ENCODE measurements around the gene ASTN2. TPM values are rescaled to one million over a fixed set of nuclear protein-coding genes. Genes with fewer than 3 reads are reported as not detected.

ASTN2 gene
- total RNA-seq, 1 donor from 2014 or later = 10.0 TPM

- H3K4me1 Mint-ChIP-seq (ENCODE audit: unreplicated experiment) = no peaks in the 10 kb centered on the region
- H3K4me3 Mint-ChIP-seq (ENCODE audit: unreplicated experiment) = no peak overlapping the region
- H3K27me3 Mint-ChIP-seq (ENCODE audit: unreplicated experiment) = no peaks in the 10 kb centered on the region
- TF ChIP-seq CTCF (IDR thresholded peaks at IDR 0.05; ENCODE audit: unreplicated experiment) = no peak
- H3K36me3 Mint-ChIP-seq (ENCODE audit: low read depth, unreplicated experiment) = no peaks in the 10 kb centered on the region
- H3K9me3 Mint-ChIP-seq (ENCODE audit: unreplicated experiment) = no peaks in the 10 kb centered on the region
- no peak overlapping the region for H3K27ac Mint-ChIP-seq (ENCODE audit: unreplicated experiment)
- DNase-seq (ENCODE audit: low spot score) = no peak
These were observed 300.1 kb downstream of the ASTN2 start for GRCh38 chr9:117114768-117115167.

GRCh38 chr9:117104716-117105495 lies 310.0 kb downstream of the ASTN2 start:
- TF ChIP-seq CTCF (IDR thresholded peaks at IDR 0.05; ENCODE audit: unreplicated experiment) = no peak
- DNase-seq (ENCODE audit: low spot score) = no peak
- H3K4me1 Mint-ChIP-seq (ENCODE audit: unreplicated experiment) = peaks cover 9% of the 10 kb centered on the region
- no peak overlapping the region for H3K4me3 Mint-ChIP-seq (ENCODE audit: unreplicated experiment)
- H3K36me3 Mint-ChIP-seq (ENCODE audit: low read depth, unreplicated experiment) = no peaks in the 10 kb centered on the region
- no peak overlapping the region for H3K27ac Mint-ChIP-seq (ENCODE audit: unreplicated experiment)
- H3K27me3 Mint-ChIP-seq (ENCODE audit: unreplicated experiment) = no peaks in the 10 kb centered on the region
- no peaks in the 10 kb centered on the region for H3K9me3 Mint-ChIP-seq (ENCODE audit: unreplicated experiment)

- TF ChIP-seq CTCF (IDR thresholded peaks at IDR 0.05; ENCODE audit: unreplicated experiment) = no peak
- H3K9me3 Mint-ChIP-seq (ENCODE audit: unreplicated experiment) = no peaks in the 10 kb centered on the region
- H3K4me1 Mint-ChIP-seq (ENCODE audit: unreplicated experiment) = peaks cover 9% of the 10 kb centered on the region
- no peak for DNase-seq (ENCODE audit: low spot score)
- no peaks in the 10 kb centered on the region for H3K36me3 Mint-ChIP-seq (ENCODE audit: low read depth, unreplicated experiment)
- no peaks in the 10 kb centered on the region for H3K27me3 Mint-ChIP-seq (ENCODE audit: unreplicated experiment)
- no peak overlapping the region for H3K27ac Mint-ChIP-seq (ENCODE audit: unreplicated experiment)
- no peak overlapping the region for H3K4me3 Mint-ChIP-seq (ENCODE audit: unreplicated experiment)
These were observed 310.7 kb downstream of the ASTN2 start for GRCh38 chr9:117104206-117104605.

- no peak overlapping the region for H3K27ac Mint-ChIP-seq (ENCODE audit: unreplicated experiment)
- H3K4me3 Mint-ChIP-seq (ENCODE audit: unreplicated experiment) = no peak overlapping the region
- H3K27me3 Mint-ChIP-seq (ENCODE audit: unreplicated experiment) = no peaks in the 10 kb centered on the region
- TF ChIP-seq CTCF (IDR thresholded peaks at IDR 0.05; ENCODE audit: unreplicated experiment) = no peak
- no peaks in the 10 kb centered on the region for H3K9me3 Mint-ChIP-seq (ENCODE audit: unreplicated experiment)
- no peaks in the 10 kb centered on the region for H3K36me3 Mint-ChIP-seq (ENCODE audit: low read depth, unreplicated experiment)
- peaks cover 9% of the 10 kb centered on the region for H3K4me1 Mint-ChIP-seq (ENCODE audit: unreplicated experiment)
- DNase-seq (ENCODE audit: low spot score) = no peak
These were observed 311.3 kb downstream of the ASTN2 start for GRCh38 chr9:117103438-117104110.

GRCh38 chr9:117101008-117101407 lies 313.8 kb downstream of the ASTN2 start:
- Mint-ChIP-seq H3K36me3 (ENCODE audit: low read depth, unreplicated experiment) (no peaks in the 10 kb centered on the region), H3K4me3 (ENCODE audit: unreplicated experiment) (no peak overlapping the region), H3K27me3 (ENCODE audit: unreplicated experiment) (no peaks in the 10 kb centered on the region), H3K4me1 (ENCODE audit: unreplicated experiment) (peaks cover 9% of the 10 kb centered on the region), H3K9me3 (ENCODE audit: unreplicated experiment) (no peaks in the 10 kb centered on the region), H3K27ac (ENCODE audit: unreplicated experiment) (no peak overlapping the region)
- no peak for DNase-seq (ENCODE audit: low spot score)
- TF ChIP-seq CTCF (IDR thresholded peaks at IDR 0.05; ENCODE audit: unreplicated experiment) = no peak
